H9 (cell line): Measurements from ENCODE around the gene RPS4Y1. TPM values are rescaled to one million over a fixed set of nuclear protein-coding genes. Genes with fewer than 3 reads are reported as not detected.

ENCODE experiments used
- DNase-seq: peaks from one replicate; pipeline ENCODE4 v3.0.0-alpha.2; 2017
- H2AFZ ChIP-seq: one replicate; pipeline ENCODE4 v1.6.1; 2013; ENCODE audit warnings: mild to moderate bottlenecking, low read length, control low read depth, moderate library complexity
- H2AK5ac ChIP-seq: 2 replicates; pipeline ENCODE4 v1.6.1; 2013; ENCODE audit warnings: low read length, control low read depth, mixed read lengths; ENCODE audit not compliant: insufficient read length
- H2BK120ac ChIP-seq: one replicate; pipeline ENCODE4 v1.6.1; 2013; ENCODE audit warnings: low read depth, mild to moderate bottlenecking, low read length, control low read depth, inconsistent platforms; ENCODE audit not compliant: poor library complexity, severe bottlenecking
- H2BK12ac ChIP-seq: 2 replicates; pipeline ENCODE4 v1.6.1; 2013; ENCODE audit warnings: low read length, control low read depth, mixed read lengths, low read depth; ENCODE audit not compliant: insufficient read length
- H2BK15ac ChIP-seq: 2 replicates; pipeline ENCODE4 v1.6.1; 2013; ENCODE audit warnings: low read depth, low read length, control low read depth
- H2BK20ac ChIP-seq: one replicate; pipeline ENCODE4 v1.6.1; 2013; ENCODE audit warnings: low read depth, mild to moderate bottlenecking, low read length, control low read depth, inconsistent platforms; ENCODE audit not compliant: poor library complexity, severe bottlenecking
- H2BK5ac ChIP-seq: 2 replicates; pipeline ENCODE4 v1.6.1; 2013; ENCODE audit warnings: low read length, control low read depth, mixed read lengths; ENCODE audit not compliant: insufficient read length
- H3K14ac ChIP-seq: 2 replicates; pipeline ENCODE4 v1.6.1; 2013; ENCODE audit warnings: low read length, control low read depth; ENCODE audit not compliant: insufficient read depth
- H3K18ac ChIP-seq: 2 replicates; pipeline ENCODE4 v1.6.1; 2013; ENCODE audit warnings: low read depth, mild to moderate bottlenecking, mixed read lengths, low read length, control low read depth; ENCODE audit not compliant: insufficient read length
- H3K23ac ChIP-seq: 2 replicates; pipeline ENCODE4 v1.6.1; 2013; ENCODE audit warnings: low read length, control low read depth, mixed read lengths, low read depth; ENCODE audit not compliant: insufficient read length
- H3K23me2 ChIP-seq: 2 replicates; pipeline ENCODE4 v1.6.1; 2013; ENCODE audit warnings: low read depth, mild to moderate bottlenecking, mixed read lengths, low read length, control low read depth; ENCODE audit not compliant: insufficient read length, poor library complexity, severe bottlenecking
- H3K27ac ChIP-seq: 2 replicates; pipeline ENCODE4 v1.5.1; 2013; ENCODE audit warnings: low read length, control low read depth, mixed read lengths, low read depth; ENCODE audit not compliant: insufficient read length
- H3K27me3 ChIP-seq: 2 replicates; pipeline ENCODE4 v1.6.1; 2013; ENCODE audit warnings: low read length, control low read depth, inconsistent platforms; ENCODE audit not compliant: insufficient read depth
- H3K4ac ChIP-seq: 2 replicates; pipeline ENCODE4 v1.6.1; 2013; ENCODE audit warnings: low read depth, mild to moderate bottlenecking, control low read depth, inconsistent platforms, low read length, moderate library complexity
- H3K4me1 ChIP-seq: 2 replicates; pipeline ENCODE4 v1.6.1; 2013; ENCODE audit warnings: low read length, control low read depth, inconsistent platforms; ENCODE audit not compliant: insufficient read depth
- H3K4me2 ChIP-seq: 2 replicates; pipeline ENCODE4 v1.6.1; 2013; ENCODE audit warnings: low read length, control low read depth, mixed read lengths; ENCODE audit not compliant: insufficient read length, insufficient read depth
- H3K56ac ChIP-seq: 2 replicates; pipeline ENCODE4 v1.6.1; 2013; ENCODE audit warnings: low read depth, mild to moderate bottlenecking, mixed read lengths, low read length, control low read depth; ENCODE audit not compliant: insufficient read length
- H3K79me1 ChIP-seq: 2 replicates; pipeline ENCODE4 v1.6.1; 2013; ENCODE audit warnings: low read depth, mild to moderate bottlenecking, moderate library complexity, low read length, control low read depth, inconsistent platforms; ENCODE audit not compliant: insufficient read depth, poor library complexity, severe bottlenecking
- H3K79me2 ChIP-seq: 2 replicates; pipeline ENCODE4 v1.6.1; 2013; ENCODE audit warnings: low read length, control low read depth, inconsistent platforms; ENCODE audit not compliant: insufficient read depth
- H3K9ac ChIP-seq: 2 replicates; pipeline ENCODE4 v1.6.1; 2013; ENCODE audit warnings: low read length, control low read depth, mixed read lengths; ENCODE audit not compliant: insufficient read length; ENCODE audit errors: extremely low read depth
- H3K9me3 ChIP-seq: one replicate; pipeline ENCODE4 v1.6.1; 2013; ENCODE audit warnings: low read depth, low read length, inconsistent platforms; ENCODE audit not compliant: control insufficient read depth
- H3T11ph ChIP-seq: one replicate; pipeline ENCODE4 v1.6.1; 2013; ENCODE audit warnings: mild to moderate bottlenecking, low read length, control low read depth, inconsistent platforms
- H4K20me1 ChIP-seq: one replicate; pipeline ENCODE4 v1.6.1; 2013; ENCODE audit not compliant: control insufficient read depth, insufficient read length, insufficient read depth
- H4K5ac ChIP-seq: 2 replicates; pipeline ENCODE4 v1.6.1; 2013; ENCODE audit warnings: low read depth, mild to moderate bottlenecking, mixed read lengths, low read length, control low read depth; ENCODE audit not compliant: insufficient read length
- H4K8ac ChIP-seq: replicated peaks from 2 replicates; pipeline ENCODE4 v1.6.1; 2013; ENCODE audit warnings: low read length, control low read depth, mixed read lengths, low read depth; ENCODE audit not compliant: insufficient read length
- H4K91ac ChIP-seq: 2 replicates; pipeline ENCODE4 v1.6.1; 2013; ENCODE audit warnings: low read depth, mild to moderate bottlenecking, moderate library complexity, mixed read lengths, low read length, control low read depth; ENCODE audit not compliant: insufficient read length
- H3K27ac Mint-ChIP-seq, 3 experiments: 2 replicates in 2 of 3; 3 replicates in 1 of 3; pipeline ENCODE4 v1.8.0; 2020 to 2021; ENCODE audit warnings: mixed read lengths in 3 of 3, mild to moderate bottlenecking in 1 of 3, moderate library complexity in 1 of 3
- H3K27me3 Mint-ChIP-seq: 2 replicates; pipeline ENCODE4 v1.8.0; 2021; ENCODE audit warnings: low read depth, mild to moderate bottlenecking, moderate library complexity, mixed read lengths
- H3K36me3 Mint-ChIP-seq, 3 experiments: 2 replicates in 2 of 3; 3 replicates in 1 of 3; pipeline ENCODE4 v1.8.0; 2020 to 2021; ENCODE audit warnings: low read depth in 3 of 3, mixed read lengths in 3 of 3; ENCODE audit not compliant: insufficient read depth in 1 of 3
- H3K4me1 Mint-ChIP-seq, 2 experiments: 2 replicates each; pipeline ENCODE4 v1.8.0; 2020; ENCODE audit warnings: mixed read lengths in 2 of 2
- H3K4me3 Mint-ChIP-seq, 2 experiments: 2 replicates in 1 of 2; 3 replicates in 1 of 2; pipeline ENCODE4 v1.8.0; 2020 to 2021; ENCODE audit warnings: mild to moderate bottlenecking in 2 of 2, mixed read lengths in 2 of 2, moderate library complexity in 1 of 2
- H3K9me3 Mint-ChIP-seq, 2 experiments: 2 replicates in 1 of 2; 3 replicates in 1 of 2; pipeline ENCODE4 v1.8.0; 2020; ENCODE audit warnings: mild to moderate bottlenecking in 2 of 2, mixed read lengths in 2 of 2, moderate library complexity in 1 of 2
- CTCF ChIP-seq: fragments of 200-600 bp; sonication (generic); conservative IDR thresholded peaks from 3 replicates; pipeline ENCODE4 v1.8.0; 2021; ENCODE audit warnings: antibody characterized with exemption, mild to moderate bottlenecking
- WGBS: extraction: QIAGEN DNeasy Blood & Tissue Kit; methylation state at CpG from one replicate; pipeline ENCODE4 v1.1.7; 2013; ENCODE audit warnings: missing lambda C conversion rate, low lambda C conversion rate, mixed read lengths; ENCODE audit not compliant: insufficient read length; ENCODE audit errors: extremely low coverage; 5-methylcytosine and 5-hydroxymethylcytosine counted together
- total RNA-seq: library from RNA; stranded (reverse); gene quantifications from 2 replicates; pipeline ENCODE4 v1.2.1, GENCODE V29; 2021

RPS4Y1 gene
- total RNA-seq, 1 experiment from 2014 or later: not detected

- H4K20me1 ChIP-seq: no peaks in the 10 kb centered on the region
- H2BK120ac ChIP-seq: no peak overlapping the region
- no peak for DNase-seq
- H3K27me3 ChIP-seq: no peaks in the 10 kb centered on the region
- H2BK5ac ChIP-seq: no peak overlapping the region
- no peaks in the 10 kb centered on the region for H3K23me2 ChIP-seq
- TF ChIP-seq CTCF: no peak
- H3K4me1 Mint-ChIP-seq: no peaks in the 10 kb centered on the region
- H2AFZ ChIP-seq: no peak overlapping the region
- no peaks in the 10 kb centered on the region for H3K79me2 ChIP-seq
- no peak overlapping the region for H4K5ac ChIP-seq
- no peak overlapping the region for H3K23ac ChIP-seq
- no peak overlapping the region for H4K8ac ChIP-seq
- no peak overlapping the region for H3T11ph ChIP-seq
- H3K9me3 ChIP-seq: no peaks in the 10 kb centered on the region
- H3K4me1 ChIP-seq: no peaks in the 10 kb centered on the region
- WGBS: no CpG with 5 or more reads among the region's 5 CpGs
- H3K27me3 Mint-ChIP-seq: no peaks in the 10 kb centered on the region
- H3K14ac ChIP-seq: no peak overlapping the region
- no peaks in the 10 kb centered on the region for H3K79me1 ChIP-seq
- no peak overlapping the region for H2BK20ac ChIP-seq
- H3K9ac ChIP-seq: no peak overlapping the region
- H3K9me3 Mint-ChIP-seq: no peaks in the 10 kb centered on the region
- no peaks in the 10 kb centered on the region for H3K36me3 Mint-ChIP-seq
- no peak overlapping the region for H2AK5ac ChIP-seq
- H3K56ac ChIP-seq: no peak overlapping the region
- no peak overlapping the region for H2BK15ac ChIP-seq
- H4K91ac ChIP-seq: no peak overlapping the region
- no peak overlapping the region for H3K4me2 ChIP-seq
- no peak overlapping the region for H3K18ac ChIP-seq
- no peak overlapping the region for H3K4ac ChIP-seq
- H2BK12ac ChIP-seq: no peak overlapping the region
- H3K27ac ChIP-seq: no peak overlapping the region
- H3K4me3 Mint-ChIP-seq: no peak overlapping the region
- no peak overlapping the region for H3K27ac Mint-ChIP-seq
These were observed 46.0 kb downstream of the RPS4Y1 start for GRCh38 chrY:2887386-2887785.
